ENCODE data around the gene SLC6A1. TPM values are rescaled to one million over a fixed set of nuclear protein-coding genes. Genes with fewer than 3 reads are reported as not detected.
"Not testable (repeated sequence)": the region's sequence is repeated elsewhere in the genome, so short reads cannot be mapped to it uniquely, and the experiment has no call there.

Gene SLC6A1
- total and polyA plus RNA-seq, 11 donors: 0.40 to 3.1 (median 1.2) TPM

- Histone ChIP-seq H3K27ac (no peak overlapping the region), H3K9me3 (no peaks in the 10 kb centered on the region), H3K4me3 (no peak overlapping the region), H3K27me3 (peaks cover 0 to 34% (median 0%) of the 10 kb centered on the region in 9 donors), H3K4me1 (peaks cover 0 to 10% (median 3%) of the 10 kb centered on the region in 12 donors), H3K36me3 (no peaks in the 10 kb centered on the region)
- ATAC-seq (peak in 3 of 4 donors; percentile 82 to 92 (median 88)), DNase-seq (peak in 4 of 5 donors; percentile 40 to 61 (median 50))
- 29 to 38% (median 30%) methylated on average over 13 to 14 of the region's 14 CpGs for WGBS, 4 donors
- intact Hi-C loops (cut with DNase I): loop anchor here (1.0 to 10.0 kb wide), 11 partner anchors 112 to 304 kb away; no protein-coding TSS in a partner anchor
- no peak for TF ChIP-seq POLR2A (IDR thresholded peaks at IDR 0.05)
- TF ChIP-seq, protein P1, sequence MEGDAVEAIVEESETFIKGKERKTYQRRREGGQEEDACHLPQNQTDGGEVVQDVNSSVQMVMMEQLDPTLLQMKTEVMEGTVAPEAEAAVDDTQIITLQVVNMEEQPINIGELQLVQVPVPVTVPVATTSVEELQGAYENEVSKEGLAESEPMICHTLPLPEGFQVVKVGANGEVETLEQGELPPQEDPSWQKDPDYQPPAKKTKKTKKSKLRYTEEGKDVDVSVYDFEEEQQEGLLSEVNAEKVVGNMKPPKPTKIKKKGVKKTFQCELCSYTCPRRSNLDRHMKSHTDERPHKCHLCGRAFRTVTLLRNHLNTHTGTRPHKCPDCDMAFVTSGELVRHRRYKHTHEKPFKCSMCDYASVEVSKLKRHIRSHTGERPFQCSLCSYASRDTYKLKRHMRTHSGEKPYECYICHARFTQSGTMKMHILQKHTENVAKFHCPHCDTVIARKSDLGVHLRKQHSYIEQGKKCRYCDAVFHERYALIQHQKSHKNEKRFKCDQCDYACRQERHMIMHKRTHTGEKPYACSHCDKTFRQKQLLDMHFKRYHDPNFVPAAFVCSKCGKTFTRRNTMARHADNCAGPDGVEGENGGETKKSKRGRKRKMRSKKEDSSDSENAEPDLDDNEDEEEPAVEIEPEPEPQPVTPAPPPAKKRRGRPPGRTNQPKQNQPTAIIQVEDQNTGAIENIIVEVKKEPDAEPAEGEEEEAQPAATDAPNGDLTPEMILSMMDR (IDR thresholded peaks at IDR 0.05): peak; percentile 64 to 89 (median 81)
Observed at GRCh38 chr3:11059090-11059798, 66.7 kb downstream of the SLC6A1 start.

DNA sequence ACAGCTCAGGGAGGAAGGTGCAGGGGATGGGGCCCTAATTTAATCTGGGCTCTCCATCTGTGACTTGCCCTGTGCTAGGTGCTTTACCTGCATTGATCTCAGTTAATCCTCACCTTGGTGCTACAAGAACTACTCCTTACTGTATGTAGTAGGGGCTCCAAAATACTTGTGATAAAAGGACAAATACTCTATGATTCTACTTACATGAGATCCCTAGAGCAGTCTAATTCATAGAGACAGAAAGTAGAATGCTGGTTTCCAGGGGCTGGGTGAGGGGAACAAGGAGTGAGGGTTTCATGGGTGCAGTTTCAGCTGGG, 67.2 kb downstream of the SLC6A1 start:
- Histone ChIP-seq H3K4me1 (peaks cover 0 to 10% (median 3%) of the 10 kb centered on the region in 12 donors), H3K4me3 (no peak overlapping the region), H3K27ac (no peak overlapping the region), H3K36me3 (no peaks in the 10 kb centered on the region), H3K9me3 (peaks cover 0 to 4% (median 0%) of the 10 kb centered on the region in 12 donors), H3K27me3 (peaks cover 0 to 34% (median 0%) of the 10 kb centered on the region in 9 donors)
- TF ChIP-seq, protein P1 (IDR thresholded peaks at IDR 0.05): peak in 3 of 12 donors; percentile 3 to 45 (median 8)
- TF ChIP-seq POLR2A (IDR thresholded peaks at IDR 0.05): no peak
- DNase-seq: no peak
- intact Hi-C loops (cut with DNase I): loop anchor here (1.0 to 10.0 kb wide), 17 partner anchors 98 to 305 kb away; no protein-coding TSS in a partner anchor
- ATAC-seq: no peak

- peaks cover 0 to 5% (median 0%) of the 10 kb centered on the region in 12 donors for H3K9me3 ChIP-seq
- ATAC-seq (peak in 3 of 4 donors; percentile 78 to 82 (median 79)), DNase-seq (peak; percentile 49 to 80 (median 61))
- intact Hi-C loops (cut with DNase I): loop anchor here in 9 of 10 donors (1.0 to 10.0 kb wide), 9 partner anchors 97 to 277 kb away; no protein-coding TSS in a partner anchor
- TF ChIP-seq POLR2A (IDR thresholded peaks at IDR 0.05): no peak
- TF ChIP-seq, protein P1 (IDR thresholded peaks at IDR 0.05): peak; percentile 79 to 95 (median 86)
- peak overlapping the region in 6 of 12 donors; percentile 13 to 43 (median 33) for H3K4me3 ChIP-seq
- peaks cover 0 to 10% (median 3%) of the 10 kb centered on the region in 12 donors for H3K4me1 ChIP-seq
- no peaks in the 10 kb centered on the region for H3K36me3 ChIP-seq
- H3K27ac ChIP-seq: no peak overlapping the region
- peaks cover 0 to 34% (median 0%) of the 10 kb centered on the region in 9 donors for H3K27me3 ChIP-seq
- WGBS, 4 donors: 16 to 22% (median 19%) methylated on average over 34 to 35 of the region's 35 CpGs
Observed at GRCh38 chr3:11060500-11061251, 68.1 kb downstream of the SLC6A1 start.

DNA sequence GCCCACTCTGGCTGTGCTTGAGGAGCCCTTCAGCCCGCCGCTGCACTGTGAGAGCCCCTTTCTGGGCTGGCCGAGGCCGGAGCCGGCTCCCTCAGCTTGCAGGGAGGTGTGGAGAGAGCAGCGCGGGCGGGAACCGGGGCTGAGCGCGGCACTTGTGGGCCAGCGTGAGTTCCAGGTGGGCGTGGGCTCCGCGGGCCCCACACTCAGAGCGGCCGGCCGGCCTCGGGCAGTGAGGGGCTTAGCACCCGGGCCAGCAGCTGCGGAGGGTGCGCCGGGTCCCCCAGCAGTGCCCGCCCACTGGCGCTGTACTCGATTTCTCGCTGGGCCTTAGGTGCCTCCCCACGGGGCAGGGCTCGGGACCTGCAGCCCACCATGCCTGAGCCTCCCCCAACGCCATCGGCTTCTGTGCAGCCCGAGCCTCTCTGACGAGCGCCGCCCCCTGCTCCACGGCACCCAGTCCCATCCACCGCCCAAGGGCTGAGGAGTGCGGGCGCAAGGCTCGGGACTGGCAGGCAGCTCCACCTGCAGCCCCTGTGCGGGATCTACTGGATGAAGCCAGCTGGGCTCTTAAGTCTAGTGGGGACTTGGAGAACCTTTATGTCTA, 68.8 kb downstream of the SLC6A1 start:
- Histone ChIP-seq H3K27me3 (peaks cover 0 to 28% (median 0%) of the 10 kb centered on the region in 9 donors), H3K4me1 (peaks cover 0 to 10% (median 3%) of the 10 kb centered on the region in 12 donors), H3K4me3 (peak overlapping the region in 2 of 12 donors; percentile 37)
- WGBS, 4 donors: 80 to 92% (median 92%) methylated on average over 7 to 41 of the region's 41 CpGs
- intact Hi-C loops (cut with DNase I): loop anchor here in 8 of 10 donors (2.0 to 10.0 kb wide), 8 partner anchors 96 to 276 kb away; no protein-coding TSS in a partner anchor
- H3K36me3 ChIP-seq, H3K9me3 ChIP-seq, ATAC-seq, DNase-seq, H3K27ac ChIP-seq: not testable (repeated sequence)

All from heart left ventricle (tissue), 16 donors.